Lung (tissue), 12 donors: Measurements from ENCODE around the gene SDK2. TPM values are rescaled to one million over a fixed set of nuclear protein-coding genes. Genes with fewer than 3 reads are reported as not detected.

Source experiments
- ATAC-seq: fragments of 200-7000 bp; cut with Tn5 transposase; one replicate; pipeline ENCODE4 v1.9.1; 2020; ENCODE audit warnings: moderate number of reproducible peaks; ENCODE audit not compliant: insufficient read depth, low FRiP score
- DNase-seq, 3 donors: peaks; one replicate each; pipeline ENCODE4 v3.0.0-alpha.2; 2013 to 2017
- H3K27ac ChIP-seq, 2 donors: one replicate each; pipeline ENCODE4 v1.5.1; 2013; ENCODE audit warnings: mild to moderate bottlenecking in 2 of 2, moderate library complexity in 2 of 2, control low read depth in 1 of 2, inconsistent platforms in 1 of 2, low read depth in 1 of 2, low read length in 1 of 2
- H3K27me3 ChIP-seq, 3 donors: one replicate each; pipeline ENCODE4 v1.5.1; 2013; ENCODE audit warnings: low read length in 2 of 3; ENCODE audit not compliant: control insufficient read depth in 3 of 3, insufficient read depth in 3 of 3
- H3K36me3 ChIP-seq, 4 donors: one replicate each; pipeline ENCODE4 v1.5.1; 2013; ENCODE audit warnings: low read length in 4 of 4, mild to moderate bottlenecking in 1 of 4, moderate library complexity in 1 of 4; ENCODE audit not compliant: control insufficient read depth in 4 of 4, insufficient read depth in 4 of 4
- H3K4me1 ChIP-seq, 5 donors: one replicate each; pipeline ENCODE4 v1.5.1; 2013; ENCODE audit warnings: low read length in 5 of 5, mild to moderate bottlenecking in 2 of 5, moderate library complexity in 1 of 5; ENCODE audit not compliant: control insufficient read depth in 5 of 5, insufficient read depth in 5 of 5
- H3K4me3 ChIP-seq: one replicate; pipeline ENCODE4 v1.5.1; 2013; ENCODE audit warnings: mild to moderate bottlenecking, control low read depth, moderate library complexity
- H3K9ac ChIP-seq, 2 donors: one replicate each; pipeline ENCODE4 v1.5.1; 2013; ENCODE audit warnings: low read length in 2 of 2, control low read depth in 1 of 2; ENCODE audit not compliant: insufficient read depth in 1 of 2
- H3K9me3 ChIP-seq, 4 donors: one replicate each; pipeline ENCODE4 v1.5.1; 2013; ENCODE audit warnings: low read length in 3 of 4, mild to moderate bottlenecking in 1 of 4, moderate library complexity in 1 of 4; ENCODE audit not compliant: control insufficient read depth in 4 of 4, insufficient read depth in 3 of 4
- WGBS, 2 donors: extraction: QIAGEN DNeasy Blood & Tissue Kit; methylation state at CpG; one replicate each; pipeline ENCODE4 v1.1.7; 2013; 5-methylcytosine and 5-hydroxymethylcytosine counted together
- polyA plus RNA-seq, 2 donors: library from polyadenylated mRNA; stranded (reverse); fragments of 200-250 nt; gene quantifications; one replicate each; pipeline ENCODE4 v1.2.1, GENCODE V29; 2013
- total RNA-seq, 2 donors: library from RNA; depleted of rRNA in 1 of 2; stranded (reverse); fragments of >200 nt in 1 of 2; gene quantifications; one replicate each; pipeline ENCODE4 v1.2.1, GENCODE V29; 2014 to 2021
- TF ChIP-seq, protein P1 (sequence below): IDR thresholded peaks from 2 replicates; pipeline ENCODE4 v1.5.1; 2012; ENCODE audit warnings: mild to moderate bottlenecking; ENCODE audit errors: control extremely low read depth, extremely low read depth
- donor health status: control.
- donor health status: control.
- donor health status: Bipolar disorder and iron deficiency.
- donor health status: healthy.
- donor health status: DM: yes; HTN: yes; CAD: no.

SDK2 gene
- total and polyA plus RNA-seq, 4 donors: 0.91 to 41.7 (median 4.3) TPM

DNA sequence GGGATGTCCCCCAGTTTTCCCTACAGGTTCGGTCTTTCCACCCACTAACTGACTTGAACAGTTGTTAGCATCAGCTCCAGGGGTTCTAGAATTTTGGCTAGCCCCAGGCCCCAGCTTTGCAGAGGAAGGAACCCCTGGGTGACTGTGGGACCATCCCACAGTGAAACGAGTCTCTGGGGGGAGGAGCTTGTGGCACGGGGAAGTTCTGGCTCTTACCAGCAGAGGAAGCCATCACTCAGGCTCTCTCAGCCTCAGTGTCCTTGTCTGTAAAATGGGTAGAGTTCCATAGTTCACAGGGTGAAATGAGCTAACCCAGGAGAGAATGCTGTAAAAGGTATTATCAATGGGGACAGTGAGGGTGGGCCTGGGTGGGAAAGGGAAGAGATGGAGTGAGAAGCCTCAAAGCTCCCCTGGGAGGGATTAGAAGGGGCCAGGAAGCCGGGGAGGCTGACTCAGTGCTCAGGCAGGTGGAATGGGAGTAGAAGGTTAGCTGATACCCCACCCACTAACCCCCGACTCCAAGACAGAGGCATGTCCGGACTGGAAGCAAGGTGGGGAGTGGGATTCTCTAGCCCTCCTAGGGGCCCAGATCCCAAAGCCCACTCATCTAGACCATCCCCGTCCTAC is 301.6 kb downstream of the SDK2 start:
- WGBS, 2 donors: 55 to 72% methylated on average over 7 of the region's 7 CpGs
- TF ChIP-seq, protein P1, sequence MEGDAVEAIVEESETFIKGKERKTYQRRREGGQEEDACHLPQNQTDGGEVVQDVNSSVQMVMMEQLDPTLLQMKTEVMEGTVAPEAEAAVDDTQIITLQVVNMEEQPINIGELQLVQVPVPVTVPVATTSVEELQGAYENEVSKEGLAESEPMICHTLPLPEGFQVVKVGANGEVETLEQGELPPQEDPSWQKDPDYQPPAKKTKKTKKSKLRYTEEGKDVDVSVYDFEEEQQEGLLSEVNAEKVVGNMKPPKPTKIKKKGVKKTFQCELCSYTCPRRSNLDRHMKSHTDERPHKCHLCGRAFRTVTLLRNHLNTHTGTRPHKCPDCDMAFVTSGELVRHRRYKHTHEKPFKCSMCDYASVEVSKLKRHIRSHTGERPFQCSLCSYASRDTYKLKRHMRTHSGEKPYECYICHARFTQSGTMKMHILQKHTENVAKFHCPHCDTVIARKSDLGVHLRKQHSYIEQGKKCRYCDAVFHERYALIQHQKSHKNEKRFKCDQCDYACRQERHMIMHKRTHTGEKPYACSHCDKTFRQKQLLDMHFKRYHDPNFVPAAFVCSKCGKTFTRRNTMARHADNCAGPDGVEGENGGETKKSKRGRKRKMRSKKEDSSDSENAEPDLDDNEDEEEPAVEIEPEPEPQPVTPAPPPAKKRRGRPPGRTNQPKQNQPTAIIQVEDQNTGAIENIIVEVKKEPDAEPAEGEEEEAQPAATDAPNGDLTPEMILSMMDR: no peak
- Histone ChIP-seq H3K36me3 (no peaks in the 10 kb centered on the region), H3K9me3 (no peaks in the 10 kb centered on the region), H3K27ac (peak overlapping the region in 1 of 2 donors; percentile 52), H3K27me3 (no peaks in the 10 kb centered on the region), H3K4me3 (no peak overlapping the region), H3K9ac (peak overlapping the region in 1 of 2 donors; percentile 56), H3K4me1 (peaks cover 0 to 82% (median 32%) of the 10 kb centered on the region in 5 donors)
- peak in 1 of 3 donors; percentile 44 for DNase-seq
- ATAC-seq: no peak

DNA sequence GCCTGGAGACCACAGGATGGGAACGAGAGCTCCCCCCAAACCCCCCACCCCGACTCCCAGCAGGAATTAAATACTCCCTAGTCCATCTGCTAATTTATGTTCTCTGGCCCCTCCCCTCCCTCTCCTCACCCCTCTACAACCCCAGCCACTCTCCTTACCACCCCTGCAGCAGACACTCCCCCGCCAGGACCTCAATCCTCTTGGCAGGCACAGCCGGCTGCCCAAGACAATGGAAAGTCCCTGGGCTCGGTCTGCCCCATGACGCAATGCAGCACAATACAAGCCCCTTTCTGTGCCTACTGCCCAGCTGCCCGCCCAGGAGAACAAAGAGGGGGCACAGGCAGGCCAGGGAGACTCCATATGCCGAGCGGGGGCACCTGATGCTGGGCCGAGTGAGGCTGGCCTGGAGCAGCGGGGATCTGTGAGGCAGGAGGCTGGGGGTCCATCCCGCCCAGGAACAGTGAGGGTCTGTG is 302.2 kb downstream of the SDK2 start:
- TF ChIP-seq, protein P1: no peak
- Histone ChIP-seq H3K9ac (no peak overlapping the region), H3K27me3 (no peaks in the 10 kb centered on the region), H3K36me3 (no peaks in the 10 kb centered on the region), H3K4me1 (peaks cover 0 to 82% (median 32%) of the 10 kb centered on the region in 5 donors), H3K27ac (peak overlapping the region in 1 of 2 donors; percentile 52), H3K9me3 (no peaks in the 10 kb centered on the region), H3K4me3 (no peak overlapping the region)
- DNase-seq: peak; percentile 94 to 96 (median 95)
- no peak for ATAC-seq
- whole genome bisulfite sequencing, 2 donors: 45 to 66% methylated on average over 12 of the region's 12 CpGs

DNA sequence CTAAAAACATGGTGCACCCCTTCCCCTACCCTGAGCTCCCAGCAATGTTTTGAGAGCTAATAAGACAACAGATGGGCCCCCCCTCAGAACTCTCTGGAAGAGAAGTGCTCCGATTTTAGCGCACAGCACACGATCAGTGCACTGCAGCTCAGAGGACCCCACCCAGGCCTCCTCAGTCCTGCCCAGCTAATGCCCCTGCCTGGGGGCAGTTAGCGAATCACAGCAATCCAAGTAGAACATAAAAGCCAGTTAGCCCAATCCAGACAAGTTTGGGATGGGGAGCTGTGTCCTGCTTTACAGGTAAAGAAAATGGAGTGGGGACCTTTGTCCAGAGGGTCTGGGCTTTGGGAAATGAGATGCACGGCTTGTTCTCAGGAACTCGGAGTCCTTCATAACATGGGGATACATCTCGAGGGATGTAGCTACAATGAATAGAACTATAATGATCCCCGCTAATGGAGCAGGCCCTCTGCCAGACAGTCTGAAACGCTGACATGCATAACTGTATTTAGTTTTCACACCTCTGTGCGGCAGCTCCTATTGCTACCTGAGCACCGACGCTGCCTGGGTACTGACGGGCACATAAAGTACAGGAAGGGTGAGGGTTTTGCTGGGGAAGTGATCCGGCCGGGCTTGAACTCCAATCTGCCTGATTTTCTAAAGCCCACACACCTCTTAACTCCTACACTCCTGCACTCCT is 302.7 kb downstream of the SDK2 start:
- TF ChIP-seq, protein P1: no peak
- Histone ChIP-seq H3K9ac (peak overlapping the region in 1 of 2 donors; percentile 72), H3K4me3 (no peak overlapping the region), H3K27me3 (no peaks in the 10 kb centered on the region), H3K36me3 (no peaks in the 10 kb centered on the region), H3K4me1 (peaks cover 0 to 82% (median 37%) of the 10 kb centered on the region in 5 donors), H3K27ac (no peak overlapping the region), H3K9me3 (no peaks in the 10 kb centered on the region)
- 59 to 82% methylated on average over 15 of the region's 15 CpGs for WGBS, 2 donors
- ATAC-seq (no peak), DNase-seq (peak in 2 of 3 donors; percentile 61 to 62)
